IPS DF 4.7 (cell line): ENCODE data around the gene DUSP10.

Experiments
- DNase-seq: peaks from one replicate; pipeline ENCODE4 v3.0.0-alpha.2; 2013; ENCODE audit warnings: low spot score; ENCODE audit errors: extremely low read depth

The DUSP10 gene

DNA sequence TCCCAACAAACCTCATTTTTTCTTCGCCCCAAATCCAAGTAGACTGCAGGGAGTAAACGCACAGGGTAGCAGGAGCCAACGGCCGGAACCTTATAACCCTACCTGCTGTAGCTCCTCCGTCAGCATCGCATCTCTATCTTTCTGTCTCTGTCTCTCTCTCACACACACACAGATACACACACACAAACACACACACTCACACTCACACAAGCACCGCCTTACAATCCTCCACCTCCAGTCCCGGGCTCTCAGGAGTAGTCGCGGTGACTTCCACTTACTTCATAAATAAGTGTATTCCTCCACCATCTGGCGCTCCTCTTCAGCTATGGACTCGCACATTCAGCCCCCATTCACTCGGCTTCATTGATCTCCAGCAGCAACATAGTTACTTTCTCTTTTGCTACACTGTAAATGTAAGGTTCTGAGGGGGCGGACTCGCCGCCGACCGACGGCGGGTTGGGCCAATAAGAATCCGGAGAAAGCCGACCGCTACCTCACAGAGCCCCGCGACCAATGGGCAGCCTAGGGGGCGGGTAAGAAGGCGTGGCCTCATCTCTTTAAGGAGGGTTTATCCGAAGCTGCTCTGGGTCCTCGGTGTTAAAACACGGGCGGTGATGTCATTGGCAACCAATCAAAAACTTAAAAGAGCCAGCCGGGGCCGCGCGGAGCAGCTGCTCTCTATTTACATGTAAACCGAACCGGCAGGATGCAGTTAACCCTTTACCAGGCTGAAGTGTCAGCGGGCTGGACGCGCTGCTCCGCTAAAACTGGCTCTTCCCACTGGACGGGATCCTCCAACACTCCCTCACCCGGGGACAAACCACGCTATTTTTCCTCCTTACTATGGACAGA, at the start of gene DUSP10:
Gene DUSP10, minus strand, starts transcription at position 387 of the 852 bp plus-strand sequence. CDS start 2,345 bp downstream, outside the sequence.
- DNase-seq: peak; percentile 94

GRCh38 chr1:221788466-221788865, 46.6 kb upstream of the DUSP10 start:
- DNase-seq: no peak

- no peak for DNase-seq
Measured at GRCh38 chr1:221786647-221787046, 44.8 kb upstream of the DUSP10 start.

DNA sequence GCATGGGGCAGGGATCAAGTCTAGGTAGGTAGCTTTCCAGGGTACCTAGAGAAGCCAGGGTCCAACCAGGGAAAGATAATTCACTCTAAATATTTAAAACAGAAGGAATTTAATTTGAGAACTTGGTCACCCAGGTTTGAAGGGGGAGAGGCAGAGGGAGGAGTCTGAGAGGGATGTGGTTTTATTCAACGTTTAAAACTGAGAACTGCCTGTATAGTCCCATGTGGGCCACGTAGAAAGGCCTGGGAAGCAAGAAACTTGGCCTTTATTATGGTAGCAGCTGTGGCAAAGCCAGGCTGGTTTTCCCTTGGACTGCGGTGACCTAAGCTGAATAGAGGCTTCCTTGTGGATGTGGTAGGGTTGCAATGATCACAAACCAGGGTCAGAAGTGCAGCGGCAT, 42.0 kb upstream of the DUSP10 start:
- DNase-seq: no peak

GRCh38 chr1:221783437-221783836, 41.5 kb upstream of the DUSP10 start:
- DNase-seq: no peak

- DNase-seq: no peak
Measured at GRCh38 chr1:221782970-221783369, 41.1 kb upstream of the DUSP10 start.

DNA sequence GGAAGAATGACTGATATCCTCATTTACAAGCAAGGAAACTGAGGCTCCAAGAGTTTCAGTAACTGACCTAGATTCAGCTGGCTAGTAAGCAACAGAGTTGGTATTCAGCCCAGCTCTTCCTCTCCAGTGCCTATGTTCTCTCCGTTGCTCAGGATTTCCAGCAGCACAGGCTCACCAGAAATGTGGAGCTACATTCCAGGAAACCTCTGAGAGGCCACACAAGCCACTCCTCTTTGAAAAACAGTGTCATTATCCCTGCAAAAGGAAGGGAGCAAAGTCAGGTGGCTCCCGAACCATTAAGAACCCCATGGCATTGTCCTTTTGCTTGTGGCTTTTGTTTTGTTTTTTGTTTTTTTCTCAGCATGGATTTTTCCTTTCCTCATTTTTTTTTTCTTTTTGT, 40.6 kb upstream of the DUSP10 start:
- DNase-seq: no peak

GRCh38 chr1:221781102-221781755, 39.3 kb upstream of the DUSP10 start:
- no peak for DNase-seq

GRCh38 chr1:221780175-221780574, 38.3 kb upstream of the DUSP10 start:
- no peak for DNase-seq

- DNase-seq: no peak
Measured at GRCh38 chr1:221779771-221780170, 37.9 kb upstream of the DUSP10 start.

- no peak for DNase-seq
Measured at GRCh38 chr1:221778535-221779142, 36.8 kb upstream of the DUSP10 start.

DNA sequence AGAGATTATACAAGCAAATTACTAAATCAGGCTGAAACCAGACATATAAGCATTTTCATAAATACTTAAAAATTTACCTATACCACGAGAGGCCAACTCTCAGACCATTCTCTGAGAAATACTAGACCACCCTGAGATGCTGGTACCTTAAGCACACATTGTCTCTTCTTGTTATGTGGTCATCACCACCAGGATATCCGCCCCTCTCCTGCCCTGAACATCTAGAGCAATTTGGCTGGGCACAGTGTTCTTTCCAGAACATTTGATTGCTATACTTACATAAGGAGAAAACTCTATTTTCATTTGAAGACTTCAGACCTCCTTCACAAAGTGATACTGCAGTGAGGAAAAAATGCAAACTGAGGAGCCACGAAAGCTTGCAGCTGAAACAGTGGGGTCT, 36.2 kb upstream of the DUSP10 start:
- no peak for DNase-seq

DNA sequence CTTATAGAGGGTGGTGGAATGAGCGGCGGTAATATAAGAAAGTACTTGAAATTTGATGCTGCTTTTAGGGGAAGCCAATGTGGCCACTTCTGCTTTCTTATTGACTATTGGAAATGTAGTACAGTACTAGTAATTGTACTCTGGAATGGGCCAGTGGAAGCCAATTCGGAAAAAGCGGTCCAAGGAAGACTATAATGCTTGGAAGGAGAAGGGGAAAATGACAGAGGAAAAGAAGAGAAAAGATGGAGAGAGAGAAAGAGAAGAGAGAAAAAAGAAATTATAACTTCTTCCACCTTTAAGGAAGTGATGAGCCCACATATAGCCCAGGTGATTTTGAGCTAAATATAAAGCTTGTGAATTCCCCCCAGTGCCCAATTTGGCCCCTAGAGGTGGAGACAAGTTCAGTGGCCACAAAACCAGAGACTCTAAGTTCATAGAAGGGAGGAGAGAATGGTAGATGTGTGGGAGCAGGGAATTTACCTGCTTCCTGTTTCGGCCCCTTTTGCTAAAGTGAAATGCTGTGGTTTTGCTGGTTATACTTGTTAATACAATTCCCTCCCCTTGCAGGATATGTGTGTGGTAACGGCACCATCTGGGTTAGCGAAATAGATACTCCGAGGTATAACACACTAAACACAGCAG, 35.7 kb upstream of the DUSP10 start:
- no peak for DNase-seq

GRCh38 chr1:221776495-221777301, 34.8 kb upstream of the DUSP10 start:
- DNase-seq: no peak

DNA sequence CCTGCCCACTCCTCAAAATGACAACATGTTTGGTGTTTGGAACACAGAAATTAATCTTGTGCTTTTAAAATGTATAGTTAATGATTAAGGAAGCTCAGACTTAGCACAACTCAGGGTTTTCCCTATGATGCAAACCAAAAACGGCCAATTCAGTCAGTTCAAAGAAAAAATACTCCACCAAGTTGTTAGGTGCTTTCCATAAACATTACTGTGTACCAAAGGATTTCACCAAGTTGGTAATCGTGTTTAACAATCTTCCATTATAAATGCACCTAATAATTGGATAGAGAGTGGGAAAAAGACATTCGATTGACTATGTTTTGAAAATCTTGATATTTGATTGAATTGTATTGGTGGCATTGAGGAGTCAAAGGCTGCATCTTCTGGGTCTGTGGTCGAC, 33.3 kb upstream of the DUSP10 start:
- DNase-seq: no peak

GRCh38 chr1:221774054-221774842, 32.4 kb upstream of the DUSP10 start:
- no peak for DNase-seq

DNA sequence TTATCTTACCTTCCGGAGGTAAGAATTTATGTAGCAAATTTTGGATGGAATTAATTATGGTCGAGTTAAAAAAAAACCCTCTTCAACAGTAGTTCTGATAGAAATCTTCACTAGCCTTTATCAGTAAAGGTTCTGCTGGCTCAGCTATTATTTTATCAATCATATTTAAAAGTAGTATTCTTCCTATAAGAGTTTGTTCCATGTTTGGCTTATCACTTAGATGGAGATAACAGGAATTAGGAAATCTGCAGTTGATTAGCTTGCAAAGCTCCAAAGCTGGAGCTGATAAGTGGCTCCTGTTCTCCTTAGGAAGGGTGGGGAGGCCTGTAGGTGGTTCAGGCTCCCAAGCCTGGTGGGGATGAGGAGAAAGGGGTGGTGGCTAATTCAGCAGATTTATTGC, 31.5 kb upstream of the DUSP10 start:
- no peak for DNase-seq

DNA sequence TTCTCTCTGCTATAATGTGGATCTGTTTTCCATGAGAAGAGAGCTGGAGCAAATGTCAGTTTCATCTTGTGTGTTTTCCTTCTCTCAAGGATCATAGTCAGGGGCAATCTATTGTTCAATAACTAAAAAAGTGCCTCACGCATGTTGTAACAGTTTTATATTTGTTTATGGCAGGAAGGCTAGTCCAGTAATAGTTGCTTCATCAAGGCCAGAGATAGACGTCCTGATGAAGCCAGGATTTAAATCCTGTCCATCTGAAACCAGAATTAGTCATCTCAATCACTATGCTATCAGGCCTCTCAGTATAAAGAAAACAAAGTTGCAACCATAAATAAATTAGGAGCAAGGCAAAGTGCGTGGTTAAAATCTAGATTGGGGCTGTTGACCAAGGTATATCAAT, 30.2 kb upstream of the DUSP10 start:
- no peak for DNase-seq

GRCh38 chr1:221768444-221769066, 26.7 kb upstream of the DUSP10 start:
- DNase-seq: no peak

DNA sequence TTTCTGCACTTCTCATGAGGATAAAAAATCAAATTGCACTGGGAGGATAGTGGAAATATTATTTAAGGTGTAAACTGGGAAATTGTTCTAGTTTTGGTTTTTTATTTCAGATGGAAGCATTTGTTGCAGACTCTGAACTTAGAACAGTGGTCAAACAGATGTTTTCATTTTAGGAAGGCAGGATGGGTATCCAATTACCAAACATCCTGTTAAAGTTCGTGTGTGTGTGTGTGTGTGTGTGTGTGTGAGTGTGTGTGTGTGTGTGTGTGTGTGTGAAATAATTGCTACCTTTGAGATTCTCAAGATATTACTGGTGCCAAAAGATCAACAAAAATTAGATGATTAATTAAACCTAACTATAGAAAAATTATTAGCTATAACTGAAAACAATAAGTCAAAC, 24.3 kb upstream of the DUSP10 start:
- no peak for DNase-seq
